ENCODE results near the gene MGAT5. TPM values are rescaled to one million over a fixed set of nuclear protein-coding genes. Genes with fewer than 3 reads are reported as not detected.

Gene MGAT5
- total RNA-seq, 1 donor from 2014 or later = 21.2 TPM

DNA sequence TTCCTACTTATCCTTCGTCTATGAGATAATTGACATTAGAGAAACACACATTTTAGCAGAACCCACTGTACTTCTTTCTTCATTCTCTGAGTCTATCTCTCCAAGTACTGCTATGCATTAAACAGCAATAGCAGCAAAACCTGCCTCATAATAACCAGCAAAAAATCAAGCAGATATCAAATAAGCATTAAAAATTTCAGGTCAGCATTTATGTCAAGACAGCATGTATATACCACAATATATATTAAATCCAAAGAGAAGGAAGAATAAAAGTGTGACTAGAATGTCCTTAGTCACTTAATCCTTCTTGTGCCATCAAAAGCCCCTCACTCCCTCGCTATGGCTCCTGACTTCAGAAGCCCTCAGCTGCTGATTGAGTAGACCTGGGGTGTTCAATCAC is 131.3 kb downstream of the MGAT5 start:
- Histone ChIP-seq H3F3A (ENCODE audit: low read depth) (no peaks in the 10 kb centered on the region), H2AFZ (replicated peaks) (no peak overlapping the region), H3K27ac (no peak overlapping the region), H3K9me3 (ENCODE audit: low read depth) (no peaks in the 10 kb centered on the region), H3K27me3 (no peaks in the 10 kb centered on the region), H4K20me1 (ENCODE audit: low read depth) (no peaks in the 10 kb centered on the region), H3K9ac (no peak overlapping the region), H3K36me3 (no peaks in the 10 kb centered on the region), H3K4me3 (no peak overlapping the region), H3K79me2 (ENCODE audit: low read depth) (no peaks in the 10 kb centered on the region), H3K4me2 (no peak overlapping the region), H3K4me1 (no peaks in the 10 kb centered on the region)
- no peak for DNase-seq (ENCODE audit: low spot score)
- no peak for TF ChIP-seq CTCF (IDR thresholded peaks at IDR 0.05)
- no peak for TF ChIP-seq EZH2phosphoT487 (IDR thresholded peaks at IDR 0.05)
- TF ChIP-seq EZH2 (IDR thresholded peaks at IDR 0.05) = no peak
- H3K27me3 Mint-ChIP-seq (ENCODE audit: insufficient read depth, low read depth) = no peaks in the 10 kb centered on the region
- H3K36me3 Mint-ChIP-seq = no peaks in the 10 kb centered on the region
- no peaks in the 10 kb centered on the region for H3K9me3 Mint-ChIP-seq
- no peak overlapping the region for H3K4me3 Mint-ChIP-seq
- no peak overlapping the region for H3K27ac Mint-ChIP-seq
- no peaks in the 10 kb centered on the region for H3K4me1 Mint-ChIP-seq

DNA sequence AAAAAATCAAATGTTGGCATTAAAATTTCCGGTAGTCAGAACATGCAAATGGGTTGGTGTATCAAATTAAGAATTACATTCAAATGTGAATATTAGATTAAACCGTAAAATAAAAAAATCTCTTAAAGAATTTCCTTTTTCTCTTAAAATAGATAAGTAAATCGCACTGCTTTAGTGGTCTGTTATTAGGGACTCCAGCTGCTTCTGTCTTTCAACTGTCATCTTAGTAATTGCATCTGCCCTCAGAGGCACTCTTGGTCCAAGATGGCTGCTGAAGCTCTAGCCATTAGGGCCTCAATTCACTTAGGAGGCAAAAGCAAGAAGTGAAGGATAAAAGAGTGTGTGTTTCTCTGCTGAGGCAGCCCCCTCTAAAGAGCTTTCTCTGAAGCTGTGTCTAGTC is 132.4 kb downstream of the MGAT5 start:
- DNase-seq (ENCODE audit: low spot score) = no peak
- Mint-ChIP-seq H3K36me3 (no peaks in the 10 kb centered on the region), H3K27me3 (ENCODE audit: insufficient read depth, low read depth) (no peaks in the 10 kb centered on the region), H3K4me3 (no peak overlapping the region), H3K4me1 (no peaks in the 10 kb centered on the region), H3K27ac (no peak overlapping the region), H3K9me3 (no peaks in the 10 kb centered on the region)
- H3K79me2 ChIP-seq (ENCODE audit: low read depth) = no peaks in the 10 kb centered on the region
- no peaks in the 10 kb centered on the region for H3K9me3 ChIP-seq (ENCODE audit: low read depth)
- no peaks in the 10 kb centered on the region for H3K27me3 ChIP-seq
- no peak overlapping the region for H3K9ac ChIP-seq
- no peak overlapping the region for H3K27ac ChIP-seq
- TF ChIP-seq EZH2phosphoT487 (IDR thresholded peaks at IDR 0.05) (no peak), CTCF (IDR thresholded peaks at IDR 0.05) (no peak), EZH2 (IDR thresholded peaks at IDR 0.05) (no peak)
- H3K4me1 ChIP-seq = no peaks in the 10 kb centered on the region
- H3K4me3 ChIP-seq = no peak overlapping the region
- no peak overlapping the region for H2AFZ ChIP-seq (replicated peaks)
- H3F3A ChIP-seq (ENCODE audit: low read depth) = no peaks in the 10 kb centered on the region
- H3K4me2 ChIP-seq = no peak overlapping the region
- H3K36me3 ChIP-seq = no peaks in the 10 kb centered on the region
- H4K20me1 ChIP-seq (ENCODE audit: low read depth) = no peaks in the 10 kb centered on the region

DNA sequence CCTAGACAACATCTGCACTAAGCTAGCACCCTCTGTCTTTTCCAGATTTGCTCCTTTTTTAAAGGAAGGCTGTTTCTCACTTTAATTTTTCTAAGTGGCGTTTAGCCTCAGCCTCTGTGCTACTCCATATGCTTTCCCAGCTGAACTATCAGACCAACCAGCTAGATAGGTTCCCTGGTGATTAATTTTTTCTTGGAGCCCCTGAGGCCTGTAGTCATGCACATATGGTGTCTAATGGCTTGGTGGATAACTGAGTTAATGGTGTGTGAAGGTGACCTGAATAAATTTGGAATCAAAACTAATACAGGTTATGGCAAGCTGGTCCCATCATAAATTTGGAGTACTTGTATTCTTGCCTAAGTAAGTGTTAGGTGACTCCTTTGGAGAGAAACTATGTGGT is 135.5 kb downstream of the MGAT5 start:
- H3K27me3 Mint-ChIP-seq (ENCODE audit: insufficient read depth, low read depth) = no peaks in the 10 kb centered on the region
- Histone ChIP-seq H3K4me2 (no peak overlapping the region), H3K9me3 (ENCODE audit: low read depth) (no peaks in the 10 kb centered on the region), H4K20me1 (ENCODE audit: low read depth) (no peaks in the 10 kb centered on the region), H2AFZ (replicated peaks) (no peak overlapping the region), H3K27ac (no peak overlapping the region), H3K27me3 (no peaks in the 10 kb centered on the region), H3F3A (ENCODE audit: low read depth) (no peaks in the 10 kb centered on the region), H3K79me2 (ENCODE audit: low read depth) (no peaks in the 10 kb centered on the region), H3K4me1 (no peaks in the 10 kb centered on the region), H3K4me3 (no peak overlapping the region), H3K9ac (no peak overlapping the region), H3K36me3 (no peaks in the 10 kb centered on the region)
- H3K9me3 Mint-ChIP-seq = no peaks in the 10 kb centered on the region
- no peaks in the 10 kb centered on the region for H3K4me1 Mint-ChIP-seq
- peaks cover 2% of the 10 kb centered on the region for H3K36me3 Mint-ChIP-seq
- TF ChIP-seq CTCF (IDR thresholded peaks at IDR 0.05) = no peak
- no peak for DNase-seq (ENCODE audit: low spot score)
- no peak overlapping the region for H3K4me3 Mint-ChIP-seq
- H3K27ac Mint-ChIP-seq = no peak overlapping the region

GRCh38 chr2:134391751-134392160 is 137.9 kb downstream of the MGAT5 start:
- Mint-ChIP-seq H3K27ac (no peak overlapping the region), H3K4me3 (no peak overlapping the region), H3K9me3 (no peaks in the 10 kb centered on the region), H3K36me3 (peaks cover 2% of the 10 kb centered on the region), H3K4me1 (no peaks in the 10 kb centered on the region), H3K27me3 (ENCODE audit: insufficient read depth, low read depth) (no peaks in the 10 kb centered on the region)
- H3K4me1 ChIP-seq = no peaks in the 10 kb centered on the region
- H3K4me3 ChIP-seq = no peak overlapping the region
- H3K27ac ChIP-seq = no peak overlapping the region
- no peak overlapping the region for H3K4me2 ChIP-seq
- H3K9ac ChIP-seq = no peak overlapping the region
- no peaks in the 10 kb centered on the region for H3K79me2 ChIP-seq (ENCODE audit: low read depth)
- no peaks in the 10 kb centered on the region for H3K36me3 ChIP-seq
- no peak overlapping the region for H2AFZ ChIP-seq (replicated peaks)
- no peak for DNase-seq (ENCODE audit: low spot score)
- H3K27me3 ChIP-seq = no peaks in the 10 kb centered on the region
- H3F3A ChIP-seq (ENCODE audit: low read depth) = no peaks in the 10 kb centered on the region
- TF ChIP-seq EZH2 (IDR thresholded peaks at IDR 0.05) (no peak), CTCF (IDR thresholded peaks at IDR 0.05) (no peak), EZH2phosphoT487 (IDR thresholded peaks at IDR 0.05) (no peak)
- no peaks in the 10 kb centered on the region for H3K9me3 ChIP-seq (ENCODE audit: low read depth)
- H4K20me1 ChIP-seq (ENCODE audit: low read depth) = no peaks in the 10 kb centered on the region
